MM.1S (cell line): ENCODE measurements around the gene MAN2A2.

Experiments used
- EZH2 ChIP-seq: fragments of 300-600 bp; sonication (generic); optimal IDR thresholded peaks from 2 replicates; pipeline ENCODE3; 2017; ENCODE audit warnings: low read depth, mild to moderate bottlenecking, antibody characterized with exemption, low read length, mixed read lengths
- EZH2phosphoT487 ChIP-seq: fragments of 300-600 bp; sonication (generic); IDR thresholded peaks from 2 replicates; pipeline ENCODE4 v1.6.1; 2018; ENCODE audit warnings: antibody characterized with exemption, low read length
- TF ChIP-seq, protein P1 (sequence below): fragments of 300-600 bp; sonication (generic); IDR thresholded peaks from 2 replicates; pipeline ENCODE4 v1.5.1; 2016; ENCODE audit warnings: antibody characterized with exemption, low read length, mixed read lengths

DNA sequence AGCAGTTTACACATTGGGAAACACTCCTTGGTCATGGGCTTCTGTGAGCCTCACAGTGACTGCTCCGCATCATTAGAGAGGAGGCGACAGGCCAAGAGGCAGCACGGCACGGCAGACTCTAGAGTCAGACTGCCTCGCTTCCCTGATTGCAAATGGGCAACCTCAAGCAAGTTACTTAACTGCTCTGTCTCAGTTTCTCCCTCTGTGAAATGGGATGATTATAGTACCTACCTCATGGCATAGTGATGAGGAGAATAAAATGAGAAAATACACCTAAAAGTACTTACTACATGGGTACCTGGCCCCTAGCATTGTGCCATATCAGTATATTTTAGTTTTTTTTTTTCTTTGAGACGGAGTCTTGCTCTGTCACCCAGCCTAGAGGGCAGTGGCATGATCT lies 47.6 kb downstream of the MAN2A2 start:
- TF ChIP-seq, protein P1, sequence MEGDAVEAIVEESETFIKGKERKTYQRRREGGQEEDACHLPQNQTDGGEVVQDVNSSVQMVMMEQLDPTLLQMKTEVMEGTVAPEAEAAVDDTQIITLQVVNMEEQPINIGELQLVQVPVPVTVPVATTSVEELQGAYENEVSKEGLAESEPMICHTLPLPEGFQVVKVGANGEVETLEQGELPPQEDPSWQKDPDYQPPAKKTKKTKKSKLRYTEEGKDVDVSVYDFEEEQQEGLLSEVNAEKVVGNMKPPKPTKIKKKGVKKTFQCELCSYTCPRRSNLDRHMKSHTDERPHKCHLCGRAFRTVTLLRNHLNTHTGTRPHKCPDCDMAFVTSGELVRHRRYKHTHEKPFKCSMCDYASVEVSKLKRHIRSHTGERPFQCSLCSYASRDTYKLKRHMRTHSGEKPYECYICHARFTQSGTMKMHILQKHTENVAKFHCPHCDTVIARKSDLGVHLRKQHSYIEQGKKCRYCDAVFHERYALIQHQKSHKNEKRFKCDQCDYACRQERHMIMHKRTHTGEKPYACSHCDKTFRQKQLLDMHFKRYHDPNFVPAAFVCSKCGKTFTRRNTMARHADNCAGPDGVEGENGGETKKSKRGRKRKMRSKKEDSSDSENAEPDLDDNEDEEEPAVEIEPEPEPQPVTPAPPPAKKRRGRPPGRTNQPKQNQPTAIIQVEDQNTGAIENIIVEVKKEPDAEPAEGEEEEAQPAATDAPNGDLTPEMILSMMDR, result no peak
- no peak for TF ChIP-seq EZH2
- no peak for TF ChIP-seq EZH2phosphoT487
